Measurements from ENCODE around the gene KDM2A.

Gene KDM2A

GRCh38 chr11:67261946-67262681 is 143.1 kb downstream of the KDM2A start:
- no peak for DNase-seq (ENCODE audit: low read depth)

- peak; percentile 56 for DNase-seq (ENCODE audit: low read depth)
These were observed 143.9 kb downstream of the KDM2A start for GRCh38 chr11:67262731-67263675.

DNA sequence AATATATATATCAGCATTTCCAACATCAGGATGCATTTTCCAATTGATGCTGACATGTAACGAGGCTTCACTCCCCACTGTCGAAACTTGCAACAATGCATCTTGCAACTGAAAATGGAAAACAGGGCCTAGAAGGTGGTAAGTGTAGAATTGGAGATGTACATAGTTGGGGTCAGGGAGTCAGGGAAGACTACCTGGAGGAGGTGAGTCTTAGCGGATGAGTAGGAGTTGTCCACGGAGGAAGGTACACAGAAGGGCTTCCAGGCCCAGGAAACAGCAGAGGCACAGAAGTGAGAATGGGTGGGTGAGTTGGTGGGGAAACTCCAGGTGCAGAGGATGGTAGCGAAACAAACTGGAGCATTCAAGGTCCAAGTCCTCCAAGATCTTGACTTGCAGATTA is 145.2 kb downstream of the KDM2A start:
- DNase-seq (ENCODE audit: low read depth): no peak

GRCh38 chr11:67264877-67265632 is 146.0 kb downstream of the KDM2A start:
- no peak for DNase-seq (ENCODE audit: low read depth)

DNA sequence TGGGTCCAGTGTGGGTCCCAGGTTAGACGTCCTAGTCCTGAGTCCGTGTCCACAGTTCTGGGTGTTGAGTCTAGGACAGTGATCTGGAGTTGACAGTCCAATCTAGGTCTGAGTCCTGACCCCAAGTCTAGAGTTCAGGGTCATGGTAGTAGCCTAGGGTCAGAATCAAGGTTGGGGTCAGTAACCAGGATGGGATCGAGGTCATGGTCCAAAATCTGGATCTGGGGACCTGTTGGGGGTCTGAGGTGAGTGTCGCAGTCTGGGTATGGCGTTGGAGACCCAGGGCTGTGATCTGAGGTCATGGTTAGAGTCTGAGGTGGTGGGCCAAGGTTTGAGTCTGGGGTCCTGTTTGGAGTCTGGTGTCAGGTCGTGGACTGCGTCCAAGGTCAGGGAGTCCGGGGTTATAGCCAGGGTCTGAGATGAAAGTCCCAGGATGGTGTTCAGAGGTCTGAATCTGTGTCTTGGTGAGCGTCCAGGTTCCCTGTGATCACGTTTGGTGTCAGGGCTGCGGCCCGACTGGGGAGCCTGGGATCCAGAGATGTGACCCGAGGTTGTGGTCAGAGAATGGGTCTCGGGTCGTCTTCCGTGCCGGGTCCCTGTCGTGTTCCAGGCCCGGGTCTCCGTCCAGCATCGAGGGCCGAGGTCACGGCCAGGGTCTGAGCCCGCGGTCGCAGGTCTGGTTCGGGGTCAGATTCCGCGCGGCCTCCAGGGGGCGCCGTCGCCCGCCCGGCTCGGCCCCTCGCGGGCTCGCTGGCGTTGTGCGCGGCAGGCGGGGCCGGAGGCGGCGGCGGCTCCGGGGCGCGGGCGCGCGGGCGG is 146.8 kb downstream of the KDM2A start:
- DNase-seq (ENCODE audit: low read depth): no peak

DNA sequence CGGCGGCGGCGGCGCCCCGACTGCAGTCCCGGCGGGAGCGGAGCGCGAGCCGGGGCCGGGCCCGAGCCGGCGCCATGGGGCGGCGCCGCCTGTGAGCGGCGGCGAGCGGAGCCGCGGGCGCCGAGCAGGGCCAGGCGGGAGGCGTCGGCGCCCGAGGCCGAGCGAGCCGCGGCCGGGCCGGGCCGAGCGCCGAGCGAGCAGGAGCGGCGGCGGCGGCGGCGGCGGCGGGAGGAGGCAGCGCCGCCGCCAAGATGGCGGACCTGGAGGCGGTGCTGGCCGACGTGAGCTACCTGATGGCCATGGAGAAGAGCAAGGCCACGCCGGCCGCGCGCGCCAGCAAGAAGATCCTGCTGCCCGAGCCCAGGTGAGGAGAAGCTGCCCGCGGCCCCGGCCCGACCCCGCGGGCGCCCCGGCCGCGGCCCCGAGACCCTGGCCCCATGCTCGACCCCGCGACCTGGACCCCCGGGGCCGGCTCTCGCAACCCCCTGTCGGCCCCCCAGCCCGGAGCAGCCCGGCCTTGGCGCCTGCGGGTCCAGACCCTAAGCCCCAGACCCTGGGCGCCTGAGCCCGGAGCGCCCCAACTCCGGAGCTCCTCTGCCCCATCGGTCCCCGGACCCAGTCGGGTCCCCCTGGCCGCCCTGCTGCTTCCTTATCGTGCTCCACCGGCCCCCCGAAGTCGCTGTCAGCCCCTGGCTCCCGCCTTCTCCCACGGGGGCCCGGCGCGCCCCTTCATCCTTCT is 147.6 kb downstream of the KDM2A start, which contains the start of gene GRK2:
TSS of gene GRK2 (plus strand) at position 25 of the 739 bp plus-strand sequence. CDS start at position 252, 227 bp downstream.
- no peak for DNase-seq (ENCODE audit: low read depth)

DNA sequence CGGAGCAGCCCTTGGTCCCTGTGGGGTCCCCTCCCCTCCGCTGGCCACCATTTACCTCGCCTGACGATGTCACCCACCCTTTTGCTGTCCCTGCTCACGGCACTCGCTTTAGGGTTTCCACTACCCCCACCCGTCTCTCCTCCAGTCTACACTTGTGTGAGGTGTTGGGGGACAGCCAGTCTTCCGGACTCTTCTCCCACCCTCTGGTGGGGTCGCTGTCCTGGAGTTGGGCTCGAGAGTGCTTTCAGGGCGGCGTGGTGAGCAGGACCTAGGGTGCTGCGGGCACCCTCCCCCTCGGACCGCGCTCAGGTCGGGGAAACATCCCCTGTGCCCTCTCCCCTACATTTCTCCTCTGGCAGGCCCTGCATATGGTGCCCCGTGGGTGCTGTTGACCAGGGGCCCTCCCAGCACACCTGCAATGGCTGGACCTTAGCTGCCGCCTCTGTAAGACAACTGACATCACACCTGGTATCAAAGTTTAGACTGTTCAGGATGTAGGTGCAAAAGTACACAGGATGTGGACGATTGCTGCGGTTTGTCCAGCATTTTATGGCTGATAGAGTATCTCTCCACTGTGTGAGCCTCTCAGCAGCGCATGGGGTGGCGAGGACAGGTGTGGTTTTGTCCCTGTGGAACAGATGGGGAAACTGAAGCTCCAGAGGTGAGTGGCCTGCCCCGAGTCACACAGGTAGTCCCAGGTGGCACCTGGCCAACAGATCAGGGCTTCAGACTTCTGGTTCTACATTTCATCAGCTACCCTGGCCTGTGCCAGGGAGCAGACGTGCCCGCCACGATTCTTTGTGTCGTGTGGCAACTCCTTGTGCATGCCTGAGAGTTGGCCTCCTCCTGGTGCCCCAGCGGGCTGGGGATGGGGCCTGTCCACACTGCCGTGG is 148.4 kb downstream of the KDM2A start:
- no peak for DNase-seq (ENCODE audit: low read depth)

GRCh38 chr11:67268081-67268961 is 149.3 kb downstream of the KDM2A start:
- DNase-seq (ENCODE audit: low read depth): no peak

- no peak for DNase-seq (ENCODE audit: low read depth)
These were observed 149.9 kb downstream of the KDM2A start for GRCh38 chr11:67268962-67269268.

- no peak for DNase-seq (ENCODE audit: low read depth)
These were observed 150.6 kb downstream of the KDM2A start for GRCh38 chr11:67269401-67270255.

DNA sequence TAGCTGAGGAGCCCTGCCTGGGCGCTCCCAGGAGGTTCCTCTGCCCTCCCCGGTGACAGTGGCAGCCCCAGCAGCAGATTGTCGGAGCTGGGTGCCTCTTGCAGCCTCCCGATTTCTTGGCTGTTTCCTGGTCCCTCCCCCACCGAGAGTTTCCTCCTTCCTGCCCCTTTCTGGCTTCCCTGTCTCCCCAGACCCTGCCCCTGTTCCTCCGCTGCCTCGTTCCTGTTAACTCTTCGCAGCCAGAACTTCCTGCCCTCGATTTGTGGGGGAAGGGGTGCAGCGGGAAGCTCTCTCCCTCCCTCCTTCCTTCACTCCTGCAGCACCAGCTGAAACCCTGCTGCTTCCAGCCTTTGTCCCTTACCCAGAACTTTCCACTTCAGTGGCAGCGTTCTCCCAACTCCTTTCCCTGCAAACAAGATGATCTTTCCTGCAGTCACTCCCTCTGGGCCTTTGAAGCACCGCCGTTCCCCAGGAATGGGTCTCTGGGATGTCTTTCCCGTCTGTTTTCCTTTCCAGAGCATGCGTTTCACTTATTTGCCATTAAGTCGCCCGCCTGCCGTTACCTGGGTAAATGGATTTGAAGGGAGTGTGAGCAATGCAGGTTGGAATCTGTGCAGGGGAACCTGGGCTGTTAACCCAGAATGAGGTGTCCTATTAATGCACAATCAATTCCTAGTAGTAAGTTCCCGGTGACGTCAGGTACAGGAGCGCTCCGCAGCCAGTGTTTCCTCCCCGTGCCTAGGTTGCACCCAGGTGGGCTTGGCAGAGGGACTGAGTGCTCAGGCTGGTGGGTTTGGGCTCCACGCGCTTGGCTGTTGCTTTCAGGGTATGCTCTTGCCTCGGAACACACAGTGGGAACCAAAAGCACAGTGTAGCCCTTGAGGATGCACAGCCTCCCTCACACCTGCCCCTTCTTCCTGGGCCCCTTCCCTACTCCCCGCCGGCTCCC is 151.5 kb downstream of the KDM2A start:
- DNase-seq (ENCODE audit: low read depth): no peak

- DNase-seq (ENCODE audit: low read depth): no peak
These were observed 152.1 kb downstream of the KDM2A start for GRCh38 chr11:67271205-67271540.

GRCh38 chr11:67271541-67272284 is 152.7 kb downstream of the KDM2A start:
- DNase-seq (ENCODE audit: low read depth): no peak

DNA sequence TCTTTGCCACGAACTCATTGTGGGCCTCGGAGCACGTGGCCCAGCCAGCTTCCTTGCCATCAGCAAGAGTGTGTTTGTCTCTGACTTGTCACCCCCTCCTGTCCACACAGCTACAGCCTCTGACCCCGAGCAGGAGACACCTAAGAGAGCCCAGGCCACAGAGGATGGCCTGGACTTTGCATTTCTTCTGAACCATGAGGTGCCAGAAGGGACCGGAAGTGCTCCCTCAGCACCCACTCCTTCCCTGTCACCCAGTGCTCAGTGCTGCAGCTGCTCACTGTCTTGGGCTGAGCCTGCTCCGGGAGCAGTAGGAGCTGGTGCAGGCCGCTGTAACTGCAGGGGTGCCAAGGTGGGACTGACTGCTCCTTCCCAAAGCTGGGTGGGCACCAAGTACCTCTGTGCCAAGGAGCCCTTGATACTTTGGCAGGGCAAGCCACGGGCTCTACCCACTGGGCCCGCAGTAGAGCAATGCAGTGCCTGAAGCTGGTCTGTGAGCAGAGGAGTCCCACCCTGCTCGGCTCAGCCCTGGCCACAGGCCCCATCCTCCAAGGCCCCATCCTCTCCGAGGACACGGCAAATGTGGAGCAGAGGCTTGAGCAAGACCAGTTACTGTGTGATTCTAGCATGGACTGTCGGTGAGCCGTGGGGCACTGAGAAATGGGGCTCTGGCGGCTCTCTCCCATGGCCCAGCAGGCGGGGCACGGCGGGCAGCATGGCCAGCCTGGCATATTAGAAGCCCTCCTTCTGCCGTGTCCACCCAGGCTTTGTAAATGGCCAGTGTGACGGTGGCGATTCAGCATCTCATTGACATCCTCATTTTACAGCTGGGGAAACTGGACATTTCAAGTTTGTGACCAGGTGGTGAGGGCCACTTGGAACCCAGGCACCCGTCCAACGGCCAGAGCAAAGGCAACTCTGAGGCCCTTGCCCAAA is 153.5 kb downstream of the KDM2A start:
- no peak for DNase-seq (ENCODE audit: low read depth)
